Measurements from ENCODE around the gene BCL7A. TPM values are rescaled to one million over a fixed set of nuclear protein-coding genes. Genes with fewer than 3 reads are reported as not detected.

Gene BCL7A
- total and polyA plus RNA-seq, 2 of the 8 experiments (the other 6 are each of a cell fraction or from before 2014, with no cell fraction given): 11.9 to 12.7 TPM

DNA sequence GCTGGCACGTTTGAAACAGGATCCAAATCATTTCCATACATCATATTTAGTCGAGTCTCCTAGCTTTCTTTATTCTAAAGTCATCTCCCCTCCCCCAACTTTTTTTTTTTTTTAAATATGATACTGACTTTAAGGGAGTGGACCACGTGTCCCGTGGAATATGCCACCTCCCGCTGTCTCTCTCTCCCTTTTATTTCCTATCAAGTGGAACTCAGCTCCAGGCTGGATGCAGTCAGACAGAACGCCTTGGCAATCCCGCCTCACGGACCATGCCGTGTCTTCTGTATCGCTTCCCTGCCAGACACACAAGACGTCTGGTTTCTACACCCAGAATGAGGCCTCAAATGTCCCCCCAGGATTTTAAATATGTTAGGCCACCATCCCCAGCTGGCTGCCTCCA is 21.2 kb downstream of the BCL7A start (continued):
- no peak for TF ChIP-seq BACH1 (IDR thresholded peaks at IDR 0.05; ENCODE audit: low read length)
- no peak for TF ChIP-seq BCL11A (IDR thresholded peaks at IDR 0.05; ENCODE audit: low read depth in 2 of 2, low read length in 2 of 2)
